Transverse colon (tissue), 3 donors: Measurements from ENCODE around the gene TMEM245.

Experiments
- CTCF ChIP-seq, 5 experiments: fragments of 200-600 bp in 3 of 5; fragments of 450-650 bp in 2 of 5; sonication (generic) in 3 of 5; IDR thresholded peaks; 1 replicate in 2 of 5; 2 replicates in 3 of 5; pipeline ENCODE4 v1.5.1; 2016 to 2017; ENCODE audit warnings: antibody characterized with exemption in 5 of 5, inconsistent platforms in 3 of 5, mild to moderate bottlenecking in 2 of 5, moderate library complexity in 1 of 5
- POLR2A ChIP-seq: fragments of 450-650 bp; IDR thresholded peaks from one replicate; pipeline ENCODE4 v1.6.1; 2016; ENCODE audit warnings: antibody characterized with exemption, mild to moderate bottlenecking, moderate library complexity

GRCh38 chr9:109047259-109047658 lies 72.5 kb downstream of the TMEM245 start:
- TF ChIP-seq CTCF (IDR thresholded peaks at IDR 0.05) (no peak), POLR2A (no peak)
